ENCODE data around the gene MMP12. TPM values are rescaled to one million over a fixed set of nuclear protein-coding genes. Genes with fewer than 3 reads are reported as not detected.

The MMP12 gene
- total RNA-seq, 2 donors from 2014 or later, result not detected

DNA sequence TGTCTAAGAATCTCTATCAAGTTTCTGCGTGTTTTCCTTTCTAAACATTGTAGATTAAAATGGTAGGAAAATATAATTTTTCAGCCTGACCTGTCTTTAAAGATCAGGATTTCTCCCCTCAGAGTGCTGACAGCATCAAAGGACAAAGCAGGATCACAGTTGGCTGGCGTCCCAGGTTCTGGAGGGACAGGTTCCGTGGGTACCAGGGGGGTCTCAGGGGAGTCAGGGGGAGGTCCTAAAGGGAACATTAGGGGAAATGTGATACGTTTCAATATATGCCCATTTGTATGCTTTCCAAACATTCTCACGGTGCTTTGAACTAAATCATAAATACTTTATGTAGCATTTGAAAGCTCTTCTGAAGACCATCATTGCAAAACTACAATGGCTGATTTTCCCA is 34.8 kb downstream of the MMP12 start:
- DNase-seq (no peak), ATAC-seq (replicated peaks in 1 of 2) (no peak)
- no peak overlapping the region for H3K4me3 Mint-ChIP-seq
- no peaks in the 10 kb centered on the region for H3K9me3 Mint-ChIP-seq
- H3K27ac Mint-ChIP-seq, result no peak overlapping the region
- no peaks in the 10 kb centered on the region for H3K27me3 Mint-ChIP-seq (ENCODE audit: low read depth)
- H3K36me3 Mint-ChIP-seq (ENCODE audit: insufficient read depth in 2 of 2), result no peaks in the 10 kb centered on the region
- no peaks in the 10 kb centered on the region for H3K4me1 Mint-ChIP-seq (ENCODE audit: low read depth)

DNA sequence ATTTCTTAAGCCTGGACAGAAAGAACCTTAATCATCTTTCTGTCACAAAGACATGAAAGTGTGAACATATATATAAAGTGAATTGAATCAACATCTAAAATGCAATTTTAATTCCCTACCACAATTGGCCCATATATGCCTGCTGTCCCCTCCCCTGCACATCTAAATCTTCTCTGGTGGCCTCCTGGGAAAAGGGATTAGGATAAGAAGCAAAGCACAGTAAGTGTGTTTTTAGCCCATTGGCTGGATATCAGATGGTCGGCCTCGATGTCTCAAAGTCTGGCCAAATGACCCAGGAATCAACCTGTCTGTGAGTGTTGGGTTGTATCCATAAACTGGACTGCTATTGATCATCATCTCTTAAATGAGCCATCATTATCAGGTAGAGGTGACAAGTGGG is 37.1 kb downstream of the MMP12 start:
- no peaks in the 10 kb centered on the region for H3K9me3 Mint-ChIP-seq

DNA sequence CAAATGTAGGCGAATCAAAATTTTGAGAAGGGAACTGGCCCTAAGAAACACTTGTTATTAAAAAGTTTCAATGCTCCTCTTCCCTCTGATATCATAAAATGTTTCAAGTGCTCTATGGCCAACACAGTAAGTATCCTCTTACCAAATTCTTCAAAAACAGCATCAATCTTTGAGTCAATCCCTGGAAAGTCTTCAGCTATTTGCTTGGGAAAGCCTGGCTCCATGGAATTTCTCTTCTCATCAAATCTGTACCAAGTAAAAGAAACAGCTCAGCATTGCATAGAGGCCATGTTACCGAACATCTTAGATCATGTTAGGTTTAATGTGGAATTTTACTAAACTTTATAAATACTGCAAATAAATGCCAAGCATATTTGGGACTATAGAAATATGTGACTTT is 37.6 kb downstream of the MMP12 start:
- H3K4me3 Mint-ChIP-seq, result no peak overlapping the region
- no peaks in the 10 kb centered on the region for H3K27me3 Mint-ChIP-seq (ENCODE audit: low read depth)
- DNase-seq (no peak), ATAC-seq (replicated peaks in 1 of 2) (no peak)
- no peaks in the 10 kb centered on the region for H3K9me3 Mint-ChIP-seq
- H3K4me1 Mint-ChIP-seq (ENCODE audit: low read depth), result no peaks in the 10 kb centered on the region
- no peaks in the 10 kb centered on the region for H3K36me3 Mint-ChIP-seq (ENCODE audit: insufficient read depth in 2 of 2)
- H3K27ac Mint-ChIP-seq, result no peak overlapping the region

More for the DNA sequence above, 37.1 kb downstream of the MMP12 start:
- Mint-ChIP-seq H3K27me3 (ENCODE audit: low read depth) (no peaks in the 10 kb centered on the region), H3K4me3 (no peak overlapping the region), H3K36me3 (ENCODE audit: insufficient read depth in 2 of 2) (no peaks in the 10 kb centered on the region), H3K27ac (no peak overlapping the region), H3K4me1 (ENCODE audit: low read depth) (no peaks in the 10 kb centered on the region)
- no peak for DNase-seq
- no peak for ATAC-seq (replicated peaks in 1 of 2)

DNA sequence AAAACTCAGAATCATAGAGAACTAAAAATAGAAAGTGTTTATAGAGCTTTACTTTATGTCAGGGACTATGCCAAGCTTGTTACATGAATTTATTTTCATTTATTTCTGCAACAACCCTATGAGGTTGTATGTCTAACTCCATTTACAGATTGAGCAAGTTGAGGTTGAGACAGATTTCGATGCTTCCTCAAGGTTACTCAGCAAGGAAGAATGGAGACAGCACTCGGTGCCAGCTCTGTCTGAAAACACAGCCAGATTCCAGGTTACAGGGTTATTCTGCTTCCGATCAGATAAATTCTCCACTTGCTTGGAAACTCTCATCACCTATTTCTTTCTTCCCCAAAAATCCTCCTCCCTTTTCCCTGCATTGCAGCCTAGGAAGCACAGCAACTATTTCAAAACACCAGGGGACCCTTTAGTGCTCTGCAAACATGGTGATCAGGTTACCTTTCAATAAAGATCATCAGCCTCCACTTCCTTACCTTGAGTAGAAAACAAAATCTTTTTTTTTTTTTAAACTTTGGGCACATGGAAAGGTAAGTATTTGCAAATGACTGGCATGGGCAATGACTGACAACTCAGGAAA is 38.4 kb downstream of the MMP12 start:
- DNase-seq (no peak), ATAC-seq (replicated peaks in 1 of 2) (no peak)
- Mint-ChIP-seq H3K4me3 (no peak overlapping the region), H3K4me1 (ENCODE audit: low read depth) (no peaks in the 10 kb centered on the region), H3K36me3 (ENCODE audit: insufficient read depth in 2 of 2) (no peaks in the 10 kb centered on the region), H3K27ac (no peak overlapping the region), H3K27me3 (ENCODE audit: low read depth) (no peaks in the 10 kb centered on the region), H3K9me3 (no peaks in the 10 kb centered on the region)

DNA sequence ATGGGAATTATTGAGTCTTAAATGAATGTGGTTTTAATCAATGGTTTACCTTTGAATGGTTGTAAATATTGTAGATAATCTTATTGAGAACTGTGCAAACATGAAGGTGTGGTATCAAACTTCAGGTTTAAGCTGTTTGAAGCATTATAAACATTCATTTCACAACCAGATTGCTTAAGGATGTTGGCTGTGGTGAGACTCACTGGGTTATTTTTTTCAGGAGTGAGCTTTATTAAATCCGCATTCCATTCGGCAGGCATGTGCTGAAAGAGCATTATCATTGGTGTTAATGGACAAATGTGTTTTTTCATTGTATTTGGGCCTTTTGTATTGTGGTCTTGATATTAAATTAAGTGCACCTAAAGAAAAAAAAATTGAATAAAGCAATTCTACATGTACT is 41.1 kb downstream of the MMP12 start:
- Mint-ChIP-seq H3K9me3 (no peaks in the 10 kb centered on the region), H3K4me3 (no peak overlapping the region), H3K27me3 (ENCODE audit: low read depth) (peaks cover 5% of the 10 kb centered on the region), H3K27ac (no peak overlapping the region), H3K4me1 (ENCODE audit: low read depth) (no peaks in the 10 kb centered on the region), H3K36me3 (ENCODE audit: insufficient read depth in 2 of 2) (no peaks in the 10 kb centered on the region)
- ATAC-seq (replicated peaks in 1 of 2) (no peak), DNase-seq (no peak)

DNA sequence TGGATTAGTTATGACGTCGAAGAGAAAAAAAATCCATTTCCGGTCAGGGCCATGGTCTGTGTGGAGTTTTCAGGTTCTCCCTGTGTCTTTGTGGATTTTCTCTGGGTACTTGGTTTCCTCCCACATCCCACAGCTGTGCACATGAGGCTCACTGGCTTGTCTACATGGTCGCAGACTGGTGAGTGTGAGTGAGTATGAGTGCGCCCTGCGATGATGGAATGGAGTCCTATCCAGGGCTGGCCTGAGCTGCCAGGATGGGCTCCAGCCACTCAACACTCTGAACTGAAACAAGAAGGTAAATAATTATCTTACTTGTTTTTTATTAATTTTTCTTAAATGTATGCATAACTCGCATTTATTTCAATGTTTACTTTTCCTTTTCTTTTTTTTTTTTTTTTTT is 42.2 kb downstream of the MMP12 start:
- no peak overlapping the region for H3K4me3 Mint-ChIP-seq
- no peaks in the 10 kb centered on the region for H3K4me1 Mint-ChIP-seq (ENCODE audit: low read depth)
- H3K9me3 Mint-ChIP-seq, result no peaks in the 10 kb centered on the region
- no peaks in the 10 kb centered on the region for H3K36me3 Mint-ChIP-seq (ENCODE audit: insufficient read depth in 2 of 2)
- DNase-seq, result no peak
- no peak for ATAC-seq (replicated peaks in 1 of 2)
- no peak overlapping the region for H3K27ac Mint-ChIP-seq
- H3K27me3 Mint-ChIP-seq (ENCODE audit: low read depth), result peaks cover 5% of the 10 kb centered on the region

DNA sequence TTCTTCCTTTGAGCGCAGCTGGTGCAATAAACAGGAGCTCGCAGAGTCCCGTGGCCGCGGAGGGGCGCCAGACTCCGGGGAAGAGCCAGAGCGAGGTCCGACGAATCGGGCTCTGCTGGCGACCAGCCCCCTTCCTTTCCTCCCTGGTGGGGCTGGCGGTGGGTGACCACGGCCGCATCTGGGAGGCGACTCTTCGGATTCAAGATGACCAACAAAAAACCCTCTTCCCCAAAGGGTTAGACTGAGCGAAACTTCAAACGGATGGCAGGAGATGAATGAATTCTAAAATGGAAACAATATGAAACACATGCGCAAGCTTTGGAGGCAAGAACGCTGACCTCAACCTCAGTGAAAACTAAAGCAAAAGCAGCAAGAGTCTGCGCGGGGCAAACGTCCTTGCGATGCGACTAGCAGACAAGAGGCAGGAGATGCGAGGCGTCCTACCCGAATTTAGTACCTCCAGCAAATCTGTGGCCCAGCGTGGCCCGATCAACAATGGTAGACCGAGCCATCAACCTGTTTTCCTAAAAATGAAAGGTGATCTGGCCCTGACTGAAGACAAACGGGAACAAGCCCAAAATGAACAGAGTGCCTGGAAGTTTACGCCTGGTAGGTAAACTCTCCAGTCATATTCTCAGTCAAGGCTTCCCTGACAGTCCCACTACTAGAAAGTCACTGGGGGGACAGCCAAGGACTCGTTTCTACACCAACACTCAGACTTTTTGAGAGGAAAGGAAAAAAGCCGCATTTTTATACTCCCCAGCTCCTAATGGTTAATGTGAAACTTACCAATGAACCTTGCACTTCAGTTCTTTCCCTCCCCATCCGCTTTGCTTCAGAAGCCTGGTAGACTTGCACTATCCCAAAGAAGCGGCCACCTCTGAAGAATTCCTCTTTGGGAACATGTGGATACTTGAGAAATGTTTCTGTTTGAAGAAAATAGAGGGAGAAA is 43.0 kb downstream of the MMP12 start:
- Mint-ChIP-seq H3K4me3 (peak overlapping the region; percentile 44 to 51), H3K27ac (no peak overlapping the region), H3K36me3 (ENCODE audit: insufficient read depth in 2 of 2) (no peaks in the 10 kb centered on the region), H3K9me3 (no peaks in the 10 kb centered on the region), H3K27me3 (ENCODE audit: low read depth) (peaks cover 5% of the 10 kb centered on the region), H3K4me1 (ENCODE audit: low read depth) (no peaks in the 10 kb centered on the region)
- peak; percentile 28 to 37 for DNase-seq
- ATAC-seq (replicated peaks in 1 of 2), result peak in 1 of 2 donors; percentile 43

DNA sequence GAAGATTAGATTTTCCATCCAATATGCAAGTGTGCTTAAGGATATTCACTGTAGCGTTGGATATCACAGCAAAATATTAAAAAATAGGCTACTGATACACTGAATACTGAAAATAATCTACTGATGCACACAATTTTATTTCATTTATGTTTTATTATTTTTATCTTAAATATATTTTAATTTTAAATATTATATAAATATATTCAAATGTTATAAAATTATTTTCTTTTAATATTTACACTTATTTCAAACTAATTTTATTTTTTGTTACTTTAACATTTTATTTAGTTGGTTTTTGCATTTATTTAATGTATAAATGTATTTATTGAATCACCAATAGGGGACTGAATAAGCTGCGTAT is 43.7 kb downstream of the MMP12 start:
- no peak overlapping the region for H3K4me3 Mint-ChIP-seq
- H3K36me3 Mint-ChIP-seq (ENCODE audit: insufficient read depth in 2 of 2), result no peaks in the 10 kb centered on the region
- H3K9me3 Mint-ChIP-seq, result peaks cover 0 to 2% of the 10 kb centered on the region in 2 donors
- H3K4me1 Mint-ChIP-seq (ENCODE audit: low read depth), result no peaks in the 10 kb centered on the region
- peaks cover 5% of the 10 kb centered on the region for H3K27me3 Mint-ChIP-seq (ENCODE audit: low read depth)
- no peak overlapping the region for H3K27ac Mint-ChIP-seq
- no peak for DNase-seq
- ATAC-seq (replicated peaks in 1 of 2), result no peak

DNA sequence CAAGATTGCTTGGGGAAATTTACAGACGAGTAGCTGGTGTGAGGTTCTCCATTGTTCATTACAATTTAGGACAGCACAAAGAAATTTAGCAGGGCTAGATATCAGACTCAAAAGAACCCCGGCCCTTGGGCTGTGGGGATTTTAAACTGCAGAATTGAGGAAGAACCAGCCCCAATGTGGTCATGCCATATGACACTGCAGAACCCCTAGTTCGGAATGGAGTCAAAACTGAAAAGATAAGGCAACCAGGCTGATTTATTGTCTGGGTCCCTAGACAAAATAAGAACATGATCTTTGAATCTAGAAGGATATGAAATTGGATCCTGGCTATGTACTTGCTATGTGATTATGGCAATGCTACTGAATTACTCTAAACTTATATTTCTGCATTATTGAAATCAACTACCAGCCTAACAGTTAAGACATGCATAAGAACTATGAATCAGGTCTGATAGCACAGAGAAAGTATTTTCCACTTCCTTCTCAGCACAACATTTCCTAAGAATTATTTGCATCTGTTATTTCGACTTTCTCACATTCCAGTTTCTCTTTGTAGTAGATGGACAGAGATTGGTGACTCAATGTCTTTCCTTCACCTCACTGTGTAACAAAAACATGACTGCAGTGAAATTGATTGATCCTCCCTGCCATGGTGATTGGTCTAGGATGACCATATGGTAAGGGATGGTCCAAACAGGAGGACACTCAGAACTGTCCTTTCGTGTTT is 44.6 kb downstream of the MMP12 start:
- ATAC-seq (replicated peaks in 1 of 2) (no peak), DNase-seq (no peak)
- Mint-ChIP-seq H3K36me3 (ENCODE audit: insufficient read depth in 2 of 2) (no peaks in the 10 kb centered on the region), H3K4me1 (ENCODE audit: low read depth) (no peaks in the 10 kb centered on the region), H3K4me3 (no peak overlapping the region), H3K27me3 (ENCODE audit: low read depth) (peaks cover 5% of the 10 kb centered on the region), H3K27ac (no peak overlapping the region), H3K9me3 (peaks cover 0 to 2% of the 10 kb centered on the region in 2 donors)

DNA sequence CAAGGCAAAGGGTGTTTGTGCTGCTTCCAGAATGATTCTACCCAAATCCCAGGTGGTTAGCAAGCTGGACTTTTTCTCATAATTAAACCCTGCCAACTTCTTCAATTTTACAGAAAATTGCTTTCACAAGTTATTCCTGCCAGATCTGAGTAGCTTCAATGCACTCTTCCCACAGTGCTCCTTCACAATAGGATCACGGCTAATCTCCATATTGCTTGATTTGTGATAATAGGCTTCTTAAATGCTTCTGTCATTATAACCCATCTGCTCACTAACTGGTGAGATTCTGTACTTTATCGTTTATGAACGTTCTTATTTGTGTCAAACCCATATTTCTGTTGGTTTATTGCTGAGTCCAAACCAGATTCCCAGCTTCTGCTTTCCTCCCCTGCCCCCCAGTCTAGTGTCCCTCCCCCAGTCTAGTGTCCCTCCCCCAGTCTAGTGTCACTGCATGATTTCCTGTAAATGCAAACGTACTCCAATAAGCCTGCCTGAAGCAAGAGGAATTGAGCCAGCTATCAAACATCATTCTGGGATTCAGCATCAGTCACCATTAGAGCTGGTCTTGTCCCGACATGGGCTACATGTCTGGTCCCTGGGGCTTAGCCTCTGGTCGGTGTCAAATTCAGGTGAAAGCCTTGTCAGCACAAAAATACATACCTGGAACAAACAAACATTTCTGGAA is 45.3 kb downstream of the MMP12 start:
- peaks cover 0 to 4% of the 10 kb centered on the region in 2 donors for H3K9me3 Mint-ChIP-seq
- no peak for ATAC-seq (replicated peaks in 1 of 2)
- no peak overlapping the region for H3K4me3 Mint-ChIP-seq
- H3K36me3 Mint-ChIP-seq (ENCODE audit: insufficient read depth in 2 of 2), result no peaks in the 10 kb centered on the region
- peaks cover 5% of the 10 kb centered on the region for H3K27me3 Mint-ChIP-seq (ENCODE audit: low read depth)
- no peak for DNase-seq
- H3K27ac Mint-ChIP-seq, result no peak overlapping the region
- H3K4me1 Mint-ChIP-seq (ENCODE audit: low read depth), result no peaks in the 10 kb centered on the region

DNA sequence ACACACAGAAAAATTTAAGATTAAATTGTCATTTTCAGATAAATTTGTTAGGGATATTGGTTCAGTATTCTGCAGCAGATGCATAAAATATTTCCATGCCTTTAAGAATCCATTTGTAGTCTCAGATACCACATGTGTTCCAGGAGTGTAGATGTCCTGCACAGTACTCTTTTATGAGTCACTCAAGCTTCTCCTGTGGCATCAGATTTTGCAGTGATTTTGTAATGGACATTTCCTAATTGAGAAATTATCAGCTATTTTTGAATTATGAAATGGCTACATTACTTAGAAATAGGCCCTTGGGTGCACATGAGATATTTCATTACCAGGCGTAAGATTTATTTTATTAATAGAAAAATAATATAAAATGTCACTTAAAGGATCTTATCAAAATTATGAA is 50.2 kb downstream of the MMP12 start:
- no peak overlapping the region for H3K4me3 Mint-ChIP-seq
- no peaks in the 10 kb centered on the region for H3K4me1 Mint-ChIP-seq (ENCODE audit: low read depth)
- no peak for DNase-seq
- peaks cover 0 to 4% of the 10 kb centered on the region in 2 donors for H3K9me3 Mint-ChIP-seq
- no peak overlapping the region for H3K27ac Mint-ChIP-seq
- H3K27me3 Mint-ChIP-seq (ENCODE audit: low read depth), result no peaks in the 10 kb centered on the region
- no peak for ATAC-seq (replicated peaks in 1 of 2)
- H3K36me3 Mint-ChIP-seq (ENCODE audit: insufficient read depth in 2 of 2), result no peaks in the 10 kb centered on the region

DNA sequence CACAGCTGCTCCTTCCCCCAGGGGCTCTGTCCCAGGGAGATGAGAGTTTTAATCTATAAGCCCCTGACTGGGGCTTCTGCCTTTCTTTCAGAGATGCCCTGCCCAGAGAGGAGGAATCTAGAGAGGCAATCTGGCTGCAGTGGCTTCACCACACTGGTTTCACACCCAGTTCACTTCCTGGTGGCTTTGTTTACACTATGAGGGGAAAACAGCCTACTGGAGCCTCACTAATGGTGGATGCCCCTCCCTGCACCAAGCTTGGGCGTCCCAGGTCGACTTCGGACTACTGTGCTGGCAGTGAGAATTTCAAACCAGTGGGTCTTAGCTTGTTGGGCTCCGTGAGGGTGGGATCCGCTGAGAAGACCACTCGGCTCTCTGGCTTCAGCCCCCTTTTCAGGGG is 55.3 kb downstream of the MMP12 start:
- Mint-ChIP-seq H3K27me3 (ENCODE audit: low read depth) (no peaks in the 10 kb centered on the region), H3K36me3 (ENCODE audit: insufficient read depth in 2 of 2) (no peaks in the 10 kb centered on the region), H3K9me3 (peaks cover 1 to 5% of the 10 kb centered on the region in 2 donors), H3K4me3 (no peak overlapping the region), H3K27ac (no peak overlapping the region), H3K4me1 (ENCODE audit: low read depth) (no peaks in the 10 kb centered on the region)
- no peak for DNase-seq
- ATAC-seq (replicated peaks in 1 of 2), result no peak

DNA sequence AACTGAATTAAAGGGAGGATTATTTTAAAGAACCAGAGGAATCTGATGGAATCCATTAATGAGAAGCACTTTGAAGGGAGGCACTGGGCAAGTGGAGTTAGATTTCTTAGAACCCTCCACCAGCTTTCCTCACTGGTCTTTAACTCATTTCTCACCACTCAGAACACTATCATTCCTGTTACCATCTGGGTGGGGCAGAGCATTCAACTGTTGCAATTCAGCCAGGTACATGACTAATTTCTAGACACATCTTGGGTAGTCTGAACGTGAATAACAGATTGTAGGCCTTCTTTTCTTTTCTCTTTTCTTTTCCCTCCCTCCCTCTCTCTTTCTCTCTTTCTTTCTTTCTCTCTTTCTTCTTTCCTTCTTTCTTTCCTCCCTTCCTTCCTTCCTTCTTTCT is 61.3 kb downstream of the MMP12 start:
- no peak overlapping the region for H3K27ac Mint-ChIP-seq
- peaks cover 9% of the 10 kb centered on the region for H3K27me3 Mint-ChIP-seq (ENCODE audit: low read depth)
- H3K4me1 Mint-ChIP-seq (ENCODE audit: low read depth), result no peaks in the 10 kb centered on the region
- ATAC-seq (replicated peaks in 1 of 2) (peak in 1 of 2 donors; percentile 65), DNase-seq (no peak)
- H3K36me3 Mint-ChIP-seq (ENCODE audit: insufficient read depth in 2 of 2), result peaks cover 0 to 2% of the 10 kb centered on the region in 2 donors
- no peak overlapping the region for H3K4me3 Mint-ChIP-seq
- H3K9me3 Mint-ChIP-seq, result peaks cover 1 to 5% of the 10 kb centered on the region in 2 donors

Data from activated T-cell treated with anti-CD3 and anti-CD28 coated beads, Interleukin-2, amount 50 U/mL, for 72 hours (primary cell).